ENCODE data around the gene IL1F10. TPM values are rescaled to one million over a fixed set of nuclear protein-coding genes. Genes with fewer than 3 reads are reported as not detected.

The IL1F10 gene
- total and polyA plus RNA-seq, 8 donors, result not detected

DNA sequence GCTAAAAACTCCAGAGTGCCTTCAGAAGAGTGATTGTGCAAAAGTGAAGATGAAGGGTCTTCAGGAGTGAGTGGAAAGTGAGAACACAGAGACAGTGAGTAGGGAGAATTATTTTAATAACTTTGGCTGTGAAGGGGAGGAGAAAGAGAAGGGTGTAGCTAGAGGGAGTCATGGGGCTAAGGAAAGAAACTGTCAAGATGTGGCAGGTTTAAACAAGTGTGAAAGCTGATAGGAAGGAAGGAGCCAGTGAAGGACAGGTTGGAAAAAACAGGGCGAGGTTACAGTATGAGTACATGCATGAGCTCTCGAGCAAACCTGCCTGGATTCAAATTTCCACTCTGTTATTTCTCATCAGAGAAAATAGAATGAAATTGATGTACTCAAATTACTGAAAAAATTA is 17.8 kb downstream of the IL1F10 start:
- DNase-seq (no peak), ATAC-seq (peak; percentile 39)
- intact Hi-C loops (cut with DNase I), result no loop called here
- Histone ChIP-seq H3K4me1 (peaks cover 0 to 5% of the 10 kb centered on the region in 2 donors), H3K27ac (no peak overlapping the region), H3K4me3 (no peak overlapping the region), H3K9me3 (no peaks in the 10 kb centered on the region), H3K36me3 (no peaks in the 10 kb centered on the region), H3K27me3 (peaks cover 0 to 7% of the 10 kb centered on the region in 2 donors)
- TF ChIP-seq, protein P1, sequence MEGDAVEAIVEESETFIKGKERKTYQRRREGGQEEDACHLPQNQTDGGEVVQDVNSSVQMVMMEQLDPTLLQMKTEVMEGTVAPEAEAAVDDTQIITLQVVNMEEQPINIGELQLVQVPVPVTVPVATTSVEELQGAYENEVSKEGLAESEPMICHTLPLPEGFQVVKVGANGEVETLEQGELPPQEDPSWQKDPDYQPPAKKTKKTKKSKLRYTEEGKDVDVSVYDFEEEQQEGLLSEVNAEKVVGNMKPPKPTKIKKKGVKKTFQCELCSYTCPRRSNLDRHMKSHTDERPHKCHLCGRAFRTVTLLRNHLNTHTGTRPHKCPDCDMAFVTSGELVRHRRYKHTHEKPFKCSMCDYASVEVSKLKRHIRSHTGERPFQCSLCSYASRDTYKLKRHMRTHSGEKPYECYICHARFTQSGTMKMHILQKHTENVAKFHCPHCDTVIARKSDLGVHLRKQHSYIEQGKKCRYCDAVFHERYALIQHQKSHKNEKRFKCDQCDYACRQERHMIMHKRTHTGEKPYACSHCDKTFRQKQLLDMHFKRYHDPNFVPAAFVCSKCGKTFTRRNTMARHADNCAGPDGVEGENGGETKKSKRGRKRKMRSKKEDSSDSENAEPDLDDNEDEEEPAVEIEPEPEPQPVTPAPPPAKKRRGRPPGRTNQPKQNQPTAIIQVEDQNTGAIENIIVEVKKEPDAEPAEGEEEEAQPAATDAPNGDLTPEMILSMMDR (IDR thresholded peaks at IDR 0.05), result no peak

DNA sequence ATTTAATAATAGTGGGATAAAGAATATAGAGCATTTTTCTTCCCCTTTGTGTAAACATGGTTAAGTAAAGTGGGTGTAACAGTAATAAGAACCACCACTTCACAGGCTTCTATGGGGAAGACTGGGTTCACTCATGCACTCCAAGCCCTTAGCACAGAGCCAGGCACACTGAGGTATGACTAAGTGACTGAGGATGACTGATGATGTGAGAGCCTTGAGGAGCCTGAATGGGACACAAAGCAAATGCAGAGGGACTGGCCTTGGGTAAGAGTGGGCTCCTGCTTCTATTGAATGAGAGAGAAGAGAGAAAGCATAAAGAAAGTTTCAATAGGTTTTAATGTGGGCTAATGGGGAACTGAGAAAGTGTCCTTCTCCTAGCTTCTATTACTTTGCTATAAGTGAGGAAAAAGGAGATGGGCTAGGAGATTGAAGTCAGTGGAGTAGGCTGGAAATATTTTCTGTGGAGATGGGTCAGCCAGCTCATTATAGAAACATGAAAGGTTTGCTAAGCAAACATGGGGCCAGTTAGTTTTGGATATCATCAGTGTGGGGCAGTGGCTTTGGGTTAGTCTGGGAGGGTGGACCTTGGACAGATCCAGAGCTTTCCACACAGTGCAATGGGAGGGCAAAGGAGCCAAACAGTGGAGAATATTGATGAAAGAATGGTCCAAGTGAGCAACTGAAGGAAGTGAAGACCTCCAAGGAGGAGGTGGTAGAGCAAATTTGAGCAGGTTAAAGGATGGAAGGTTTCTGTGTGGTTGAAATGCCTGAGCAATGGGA is 20.6 kb downstream of the IL1F10 start:
- no peaks in the 10 kb centered on the region for H3K36me3 ChIP-seq
- H3K4me3 ChIP-seq, result no peak overlapping the region
- no peak overlapping the region for H3K27ac ChIP-seq
- peak; percentile 62 for ATAC-seq
- TF ChIP-seq, protein P1 (IDR thresholded peaks at IDR 0.05), result no peak
- DNase-seq, result no peak
- peaks cover 0 to 5% of the 10 kb centered on the region in 2 donors for H3K4me1 ChIP-seq
- intact Hi-C loops (cut with DNase I), result no loop called here
- H3K9me3 ChIP-seq, result no peaks in the 10 kb centered on the region
- H3K27me3 ChIP-seq, result peaks cover 0 to 4% of the 10 kb centered on the region in 2 donors

GRCh38 chr2:113089916-113090315 is 22.1 kb downstream of the IL1F10 start:
- no peaks in the 10 kb centered on the region for H3K27me3 ChIP-seq
- ATAC-seq, result no peak

GRCh38 chr2:113091231-113091896 is 23.6 kb downstream of the IL1F10 start:
- DNase-seq (no peak), ATAC-seq (no peak)
- peaks cover 0 to 3% of the 10 kb centered on the region in 2 donors for H3K9me3 ChIP-seq
- H3K27me3 ChIP-seq, result no peaks in the 10 kb centered on the region
- no peak overlapping the region for H3K4me3 ChIP-seq
- no peak overlapping the region for H3K27ac ChIP-seq
- H3K4me1 ChIP-seq, result peaks cover 0 to 5% of the 10 kb centered on the region in 2 donors
- no peaks in the 10 kb centered on the region for H3K36me3 ChIP-seq
- intact Hi-C loops (cut with DNase I), result no loop called here
- TF ChIP-seq, protein P1 (IDR thresholded peaks at IDR 0.05), result no peak

More at GRCh38 chr2:113089916-113090315, 22.1 kb downstream of the IL1F10 start:
- TF ChIP-seq, protein P1 (IDR thresholded peaks at IDR 0.05), result no peak
- Histone ChIP-seq H3K36me3 (no peaks in the 10 kb centered on the region), H3K4me1 (peaks cover 0 to 5% of the 10 kb centered on the region in 2 donors), H3K4me3 (no peak overlapping the region), H3K9me3 (no peaks in the 10 kb centered on the region), H3K27ac (no peak overlapping the region)
- no peak for DNase-seq
- intact Hi-C loops (cut with DNase I), result no loop called here
